Measurements from ENCODE around the gene XRCC1. TPM values are rescaled to one million over a fixed set of nuclear protein-coding genes. Genes with fewer than 3 reads are reported as not detected.
"Not testable (repeated sequence)": the region's sequence is repeated elsewhere in the genome, so short reads cannot be mapped to it uniquely, and the experiment has no call there.

Gene XRCC1
- total RNA-seq, 1 donor from 2014 or later = 34.5 TPM

DNA sequence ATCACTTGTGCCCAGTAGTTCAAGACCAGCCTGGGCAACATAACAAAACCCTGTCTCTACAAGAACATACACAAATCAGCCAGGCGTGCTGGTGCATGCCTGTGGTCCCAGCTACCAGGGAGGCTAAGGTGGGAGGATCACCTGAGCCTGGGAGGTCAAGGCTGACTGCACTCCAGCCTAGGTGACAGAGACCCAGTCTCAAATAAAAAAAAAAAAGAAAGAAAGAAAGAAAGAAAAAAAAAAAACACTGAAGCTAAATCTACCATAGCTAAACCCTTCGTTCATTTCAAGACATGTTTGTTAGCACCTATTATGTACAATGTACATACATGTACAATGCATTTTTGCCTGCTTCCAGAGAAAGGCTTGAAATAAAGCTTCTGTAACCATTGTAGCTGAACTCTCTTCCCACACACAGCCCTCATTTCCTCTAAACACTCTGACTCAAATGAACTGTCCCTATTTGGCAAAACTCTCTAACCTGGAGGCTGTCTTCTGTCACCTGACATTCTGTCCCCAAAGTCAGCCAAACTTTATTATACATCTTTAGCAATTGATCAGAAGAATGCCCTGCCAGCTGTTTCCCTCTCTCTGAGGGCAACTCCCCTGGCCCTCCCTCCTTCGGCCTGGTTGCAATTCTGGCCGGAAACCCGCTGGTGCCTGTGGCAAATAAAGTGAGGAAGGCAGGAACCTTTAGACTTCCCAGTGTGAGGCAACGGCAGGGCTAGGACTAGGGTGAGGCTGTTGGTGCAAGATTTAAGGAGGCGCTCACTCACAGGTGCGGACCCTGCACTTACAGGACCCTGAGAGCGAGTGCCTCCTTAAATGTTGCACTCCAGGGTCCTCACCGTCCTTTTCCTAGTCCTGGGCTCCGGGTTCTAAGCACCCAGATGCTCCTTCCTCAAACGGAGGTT, 50.1 kb downstream of the XRCC1 start:
- Mint-ChIP-seq H3K27ac (peak overlapping the region; percentile 54), H3K36me3 (ENCODE audit: low read depth) (no peaks in the 10 kb centered on the region), H3K9me3 (no peaks in the 10 kb centered on the region), H3K4me1 (peaks cover 25% of the 10 kb centered on the region), H3K27me3 (no peaks in the 10 kb centered on the region), H3K4me3 (peak overlapping the region; percentile 89)
- intact Hi-C loops (cut with micrococcal nuclease) = no loop called here
- ChIA-PET POLR2A (interaction anchor here (0.6 to 2.8 kb wide), 10 partner anchors 7 to 1166 kb away, joined by 3 to 11 read pairs (median 4); partner anchors contain the start of genes IRGQ, PHLDB3, ZNF575 and ZNF576), CTCF (interaction anchor here (0.6 to 8.4 kb wide), 3 partner anchors 23 to 78 kb away, joined by 3 to 61 read pairs (median 7); no protein-coding TSS in a partner anchor)
- ATAC-seq (ENCODE audit: low read depth) = peak; percentile 35
- DNase-seq = no peak
- no peak for TF ChIP-seq CTCF (IDR thresholded peaks at IDR 0.05)

DNA sequence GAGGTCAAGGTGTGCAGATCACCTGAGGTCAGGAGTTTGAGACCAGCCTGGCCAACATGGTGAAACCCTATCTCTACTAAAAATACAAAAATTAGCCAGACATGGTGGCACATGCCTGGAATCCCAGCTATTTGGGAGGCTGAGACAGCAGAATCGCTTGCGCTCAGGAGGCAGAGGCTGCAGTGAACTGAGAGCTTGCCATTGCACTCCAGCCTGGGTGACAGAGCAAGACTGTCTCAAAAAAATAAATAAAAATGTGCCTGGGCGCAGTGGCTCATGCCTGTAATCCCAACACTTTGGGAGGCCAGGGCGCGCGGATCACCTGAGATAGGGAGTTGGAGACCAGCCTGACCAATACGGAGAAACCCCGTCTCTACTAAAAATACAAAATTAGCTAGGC, 51.6 kb downstream of the XRCC1 start:
- H3K36me3 Mint-ChIP-seq (ENCODE audit: low read depth); H3K27ac Mint-ChIP-seq; ATAC-seq (ENCODE audit: low read depth); intact Hi-C loops (cut with micrococcal nuclease); H3K4me3 Mint-ChIP-seq; DNase-seq; H3K27me3 Mint-ChIP-seq; H3K9me3 Mint-ChIP-seq: not testable (repeated sequence)
- ChIA-PET POLR2A (interaction anchor here (0.6 to 1.6 kb wide), 2 partner anchors 9 to 255 kb away, joined by 4 to 5 read pairs; partner anchors contain the start of gene ZNF575), CTCF (interaction anchor here (0.8 to 8.4 kb wide), 2 partner anchors 77 to 84 kb away, joined by 3 to 61 read pairs; no protein-coding TSS in a partner anchor)
- peaks cover 33% of the 10 kb centered on the region for H3K4me1 Mint-ChIP-seq

DNA sequence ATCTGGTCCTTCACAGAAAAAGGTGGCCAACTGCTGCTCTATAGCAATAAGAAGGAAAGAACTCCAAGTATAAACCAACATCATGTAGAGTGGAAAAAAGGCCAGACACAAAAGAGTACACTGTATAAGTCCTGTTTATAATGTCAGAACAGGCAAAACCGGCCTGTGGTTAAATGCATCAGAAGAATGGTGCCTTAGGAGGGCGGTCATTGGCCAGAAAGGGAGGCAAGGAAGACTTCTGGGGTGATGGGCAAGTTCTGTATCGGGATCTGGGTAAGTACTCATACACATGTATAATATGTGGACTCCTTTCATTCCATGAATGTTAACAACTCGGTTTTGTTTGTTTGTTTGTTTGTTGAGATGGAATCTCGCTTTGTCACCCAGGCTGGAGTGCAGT, 52.4 kb downstream of the XRCC1 start:
- ChIA-PET CTCF (interaction anchor here (8.4 kb wide), 1 partner anchor 76 kb away, joined by 61 read pairs; no protein-coding TSS in a partner anchor), POLR2A (interaction anchor here (0.8 kb wide), 1 partner anchor 18 kb away, joined by 3 read pairs; no protein-coding TSS in a partner anchor)
- H3K9me3 Mint-ChIP-seq = no peaks in the 10 kb centered on the region
- H3K27me3 Mint-ChIP-seq = no peaks in the 10 kb centered on the region
- ATAC-seq (ENCODE audit: low read depth) (no peak), DNase-seq (no peak)
- H3K4me3 Mint-ChIP-seq = no peak overlapping the region
- no peak overlapping the region for H3K27ac Mint-ChIP-seq
- no peaks in the 10 kb centered on the region for H3K36me3 Mint-ChIP-seq (ENCODE audit: low read depth)
- peaks cover 41% of the 10 kb centered on the region for H3K4me1 Mint-ChIP-seq
- intact Hi-C loops (cut with micrococcal nuclease) = no loop called here
- TF ChIP-seq CTCF (IDR thresholded peaks at IDR 0.05) = no peak

DNA sequence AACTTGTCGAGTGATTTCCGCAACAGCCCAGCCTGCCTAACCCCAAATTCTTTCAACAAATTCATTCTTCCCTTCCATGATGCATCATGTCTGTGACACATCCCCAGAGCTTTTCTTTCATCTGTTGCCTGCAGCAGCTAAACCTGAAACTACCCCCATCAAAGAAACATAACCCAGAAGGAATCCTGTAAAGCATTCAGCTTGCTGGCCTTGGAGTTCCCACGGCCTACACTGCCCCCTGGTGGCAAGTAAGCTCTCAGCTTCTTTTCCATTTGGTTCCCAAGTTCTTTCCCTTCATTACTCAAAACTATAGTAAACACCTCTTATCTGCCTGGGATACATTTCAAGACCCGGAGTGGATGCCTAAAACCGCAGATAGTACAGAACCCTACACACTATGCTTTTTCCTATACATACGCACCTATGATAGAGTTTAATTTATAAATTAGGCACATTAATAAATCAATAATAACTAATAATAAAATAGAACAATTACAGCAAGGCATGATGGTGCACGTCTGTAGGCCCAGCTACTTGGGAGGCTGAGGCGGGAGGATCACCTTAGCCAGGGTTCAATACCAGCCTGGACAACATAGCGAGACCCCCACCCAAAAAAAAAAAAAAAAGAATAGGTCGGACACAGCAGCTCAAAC, 55.8 kb downstream of the XRCC1 start:
- intact Hi-C loops (cut with micrococcal nuclease) = loop anchor here (1.0 to 2.0 kb wide), 2 partner anchors 15 to 72 kb away; partner anchors contain the start of gene PHLDB3
- no peaks in the 10 kb centered on the region for H3K27me3 Mint-ChIP-seq
- no peaks in the 10 kb centered on the region for H3K9me3 Mint-ChIP-seq
- peak overlapping the region; percentile 15 for H3K27ac Mint-ChIP-seq
- ATAC-seq (ENCODE audit: low read depth) (peak; percentile 51), DNase-seq (peak; percentile 57)
- CTCF ChIA-PET = interaction anchor here (0.7 to 4.0 kb wide), 29 partner anchors 9 to 309 kb away, joined by 3 to 300 read pairs (median 5); partner anchors contain the start of genes IRGQ, LYPD3, PHLDB3 and ZNF575
- H3K36me3 Mint-ChIP-seq (ENCODE audit: low read depth) = no peaks in the 10 kb centered on the region
- POLR2A ChIA-PET = interaction anchor here (0.6 to 2.5 kb wide), 10 partner anchors 13 to 768 kb away, joined by 3 to 37 read pairs (median 6); partner anchors contain the start of genes PHLDB3 and ZNF575
- peak overlapping the region; percentile 44 for H3K4me3 Mint-ChIP-seq
- TF ChIP-seq CTCF (IDR thresholded peaks at IDR 0.05) = peak; percentile 62
- H3K4me1 Mint-ChIP-seq = peaks cover 18% of the 10 kb centered on the region

DNA sequence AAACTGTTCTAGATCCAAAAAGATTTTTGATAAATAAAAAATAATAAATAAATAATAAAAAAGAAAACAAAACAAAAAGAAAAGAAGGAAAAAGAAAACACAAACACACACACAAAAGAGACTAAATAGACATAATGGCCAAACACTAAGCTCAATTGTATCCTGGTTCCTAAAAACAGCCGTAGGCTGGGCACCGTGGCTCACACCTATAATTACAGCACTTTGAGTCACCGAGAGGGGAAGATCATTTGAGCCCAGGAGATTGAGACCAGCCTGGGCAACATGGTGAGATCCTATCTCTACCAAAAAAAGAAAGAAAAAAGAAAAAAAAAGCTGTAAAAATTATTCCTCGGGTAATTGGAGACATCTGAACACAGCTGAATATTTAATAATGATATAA, 57.3 kb downstream of the XRCC1 start:
- CTCF ChIA-PET = interaction anchor here (0.6 to 4.0 kb wide), 8 partner anchors 10 to 85 kb away, joined by 3 to 300 read pairs (median 22); partner anchors contain the start of gene PHLDB3
- H3K36me3 Mint-ChIP-seq (ENCODE audit: low read depth) = peaks cover 2% of the 10 kb centered on the region
- ATAC-seq (ENCODE audit: low read depth) = no peak
- H3K27ac Mint-ChIP-seq = no peak overlapping the region
- H3K4me3 Mint-ChIP-seq = peak overlapping the region; percentile 24
- POLR2A ChIA-PET = interaction anchor here (0.7 to 2.5 kb wide), 10 partner anchors 14 to 263 kb away, joined by 3 to 27 read pairs (median 4); partner anchors contain the start of genes IRGQ, KCNN4, PHLDB3 and ZNF575
- no peaks in the 10 kb centered on the region for H3K27me3 Mint-ChIP-seq
- no peaks in the 10 kb centered on the region for H3K9me3 Mint-ChIP-seq
- TF ChIP-seq CTCF (IDR thresholded peaks at IDR 0.05) = no peak
- no peak for DNase-seq
- peaks cover 18% of the 10 kb centered on the region for H3K4me1 Mint-ChIP-seq
- intact Hi-C loops (cut with micrococcal nuclease) = loop anchor here (2.0 kb wide), 1 partner anchor 13 kb away; the partner anchor contains the start of gene PHLDB3

- H3K4me1 Mint-ChIP-seq; CTCF ChIA-PET; H3K27me3 Mint-ChIP-seq; ATAC-seq (ENCODE audit: low read depth); H3K9me3 Mint-ChIP-seq; H3K27ac Mint-ChIP-seq; POLR2A ChIA-PET; H3K4me3 Mint-ChIP-seq; intact Hi-C loops (cut with micrococcal nuclease); DNase-seq: not testable (repeated sequence)
- H3K36me3 Mint-ChIP-seq (ENCODE audit: low read depth) = peaks cover 22% of the 10 kb centered on the region
These were observed 62.9 kb downstream of the XRCC1 start for GRCh38 chr19:43512399-43512798.

All from activated B cell treated with CpG ODN at 0.5 μM for 24 hours (primary cell).